K562 (cell line): ENCODE data around the gene MAL. TPM values are rescaled to one million over a fixed set of nuclear protein-coding genes. Genes with fewer than 3 reads are reported as not detected.

Experiments
- CHD4 ChIP-seq: fragments of 200-600 bp; sonication (generic); IDR thresholded peaks from 3 replicates; pipeline ENCODE4 v1.6.1; 2012; ENCODE audit warnings: low read depth, mild to moderate bottlenecking, mixed read lengths, low read length, inconsistent platforms; ENCODE audit not compliant: insufficient read depth, insufficient replicate concordance, poor library complexity, severe bottlenecking
- MEIS2 ChIP-seq: fragments of 450-650 bp; IDR thresholded peaks from 2 replicates; pipeline ENCODE4 v1.6.1; 2014; ENCODE audit warnings: mild to moderate bottlenecking; ENCODE audit not compliant: partially characterized antibody
- RBM39 ChIP-seq: fragments of 200-400 bp; formaldehyde crosslinking; optimal IDR thresholded peaks from 2 replicates; pipeline ENCODE3; 2018; ENCODE audit warnings: low read depth, low read length
- ZNF23 ChIP-seq: fragments of 250-450 bp; sonication (Bioruptor Pico); IDR thresholded peaks from 2 replicates; pipeline ENCODE4 v1.4.0; 2020; ENCODE audit warnings: mild to moderate bottlenecking
- ZNF407 ChIP-seq: fragments of 450-650 bp; IDR thresholded peaks from 2 replicates; pipeline ENCODE4 v1.6.1; 2016; ENCODE audit warnings: low read depth
- ZNF699 ChIP-seq: fragments of 250-450 bp; sonication (Bioruptor Pico); IDR thresholded peaks from 2 replicates; pipeline ENCODE4 v1.8.0; 2021; ENCODE audit warnings: mild to moderate bottlenecking, moderate library complexity; ENCODE audit not compliant: insufficient replicate concordance
- ZNF785 ChIP-seq: fragments of 250-450 bp; sonication (Bioruptor Pico); IDR thresholded peaks from 2 replicates; pipeline ENCODE4 v1.4.0; 2020; ENCODE audit warnings: mild to moderate bottlenecking
- polyA plus RNA-seq, 8 experiments: library from polyadenylated mRNA; depleted of rRNA in 4 of 8; stranded (reverse) in 5 of 8; unstranded in 3 of 8; fragments of >200 nt; fragmentation: Nextera tagmentation in 2 of 8; fragmentation: Illumina TruSeq in 1 of 8; extraction: Ambion mirVana in 2 of 8; extraction: Trizol in 1 of 8; gene quantifications; 2 replicates each; pipeline versions ENCODE4 v1.2.1 to v1.2.3, GENCODE V29; 2011 to 2014; ENCODE audit warnings: inconsistent platforms in 1 of 8, missing spikeins in 1 of 8
- total RNA-seq, 7 experiments: library from RNA; depleted of rRNA in 6 of 7; stranded (reverse); fragments of >200 nt in 6 of 7; fragmentation: Illumina TruSeq in 2 of 7; extraction: Trizol in 2 of 7; gene quantifications; 2 replicates each; pipeline versions ENCODE4 v1.2.1 to v1.2.3, GENCODE V29; 2011 to 2021; ENCODE audit warnings: low replicate concordance in 1 of 7
- TF ChIP-seq, protein P1 (sequence below): sonication (generic); formaldehyde crosslinking; IDR thresholded peaks from 2 replicates; pipeline ENCODE4 v1.4.0; 2020; ENCODE audit warnings: mild to moderate bottlenecking, missing genetic modification reagents
- TF ChIP-seq, protein P2 (sequence below): fragments of 250-450 bp; sonication (Bioruptor Pico); IDR thresholded peaks from 2 replicates; pipeline ENCODE4 v1.8.0; 2022; ENCODE audit warnings: inconsistent platforms

The MAL gene
- total and polyA plus RNA-seq, 9 of the 15 experiments (the other 6 are each of a cell fraction or from before 2014, with no cell fraction given) = not detected

- no peak for TF ChIP-seq ZNF407
- no peak for TF ChIP-seq CHD4
- TF ChIP-seq ZNF699 (CRISPR knock-in tag) = no peak
- no peak for TF ChIP-seq RBM39
- TF ChIP-seq, protein P1, sequence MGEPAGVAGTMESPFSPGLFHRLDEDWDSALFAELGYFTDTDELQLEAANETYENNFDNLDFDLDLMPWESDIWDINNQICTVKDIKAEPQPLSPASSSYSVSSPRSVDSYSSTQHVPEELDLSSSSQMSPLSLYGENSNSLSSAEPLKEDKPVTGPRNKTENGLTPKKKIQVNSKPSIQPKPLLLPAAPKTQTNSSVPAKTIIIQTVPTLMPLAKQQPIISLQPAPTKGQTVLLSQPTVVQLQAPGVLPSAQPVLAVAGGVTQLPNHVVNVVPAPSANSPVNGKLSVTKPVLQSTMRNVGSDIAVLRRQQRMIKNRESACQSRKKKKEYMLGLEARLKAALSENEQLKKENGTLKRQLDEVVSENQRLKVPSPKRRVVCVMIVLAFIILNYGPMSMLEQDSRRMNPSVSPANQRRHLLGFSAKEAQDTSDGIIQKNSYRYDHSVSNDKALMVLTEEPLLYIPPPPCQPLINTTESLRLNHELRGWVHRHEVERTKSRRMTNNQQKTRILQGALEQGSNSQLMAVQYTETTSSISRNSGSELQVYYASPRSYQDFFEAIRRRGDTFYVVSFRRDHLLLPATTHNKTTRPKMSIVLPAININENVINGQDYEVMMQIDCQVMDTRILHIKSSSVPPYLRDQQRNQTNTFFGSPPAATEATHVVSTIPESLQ (CRISPR knock-in tag) = no peak
- TF ChIP-seq ZNF23 (CRISPR knock-in tag) = no peak
- TF ChIP-seq, protein P2, sequence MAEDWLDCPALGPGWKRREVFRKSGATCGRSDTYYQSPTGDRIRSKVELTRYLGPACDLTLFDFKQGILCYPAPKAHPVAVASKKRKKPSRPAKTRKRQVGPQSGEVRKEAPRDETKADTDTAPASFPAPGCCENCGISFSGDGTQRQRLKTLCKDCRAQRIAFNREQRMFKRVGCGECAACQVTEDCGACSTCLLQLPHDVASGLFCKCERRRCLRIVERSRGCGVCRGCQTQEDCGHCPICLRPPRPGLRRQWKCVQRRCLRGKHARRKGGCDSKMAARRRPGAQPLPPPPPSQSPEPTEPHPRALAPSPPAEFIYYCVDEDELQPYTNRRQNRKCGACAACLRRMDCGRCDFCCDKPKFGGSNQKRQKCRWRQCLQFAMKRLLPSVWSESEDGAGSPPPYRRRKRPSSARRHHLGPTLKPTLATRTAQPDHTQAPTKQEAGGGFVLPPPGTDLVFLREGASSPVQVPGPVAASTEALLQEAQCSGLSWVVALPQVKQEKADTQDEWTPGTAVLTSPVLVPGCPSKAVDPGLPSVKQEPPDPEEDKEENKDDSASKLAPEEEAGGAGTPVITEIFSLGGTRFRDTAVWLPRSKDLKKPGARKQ (CRISPR knock-in tag) = no peak
- TF ChIP-seq MEIS2 = no peak
- no peak for TF ChIP-seq ZNF785 (CRISPR knock-in tag)
These were observed 17.7 kb upstream of the MAL start (continued) for GRCh38 chr2:95007822-95008221.
